Measurements from ENCODE around the gene EML3.
"Not testable (repeated sequence)": the region's sequence is repeated elsewhere in the genome, so short reads cannot be mapped to it uniquely, and the experiment has no call there.

GRCh38 chr11:62570903-62571302 is 41.7 kb downstream of the EML3 start:
- not testable (repeated sequence) for TF ChIP-seq POLR2A, CTCF (IDR thresholded peaks at IDR 0.05)
